ENCODE measurements around the gene ASAP2.
"Not testable (repeated sequence)": the region's sequence is repeated elsewhere in the genome, so short reads cannot be mapped to it uniquely, and the experiment has no call there.

ASAP2 gene

GRCh38 chr2:9380702-9381628, 174.4 kb downstream of the ASAP2 start:
- DNase-seq (ENCODE audit: low read depth) = no peak

DNA sequence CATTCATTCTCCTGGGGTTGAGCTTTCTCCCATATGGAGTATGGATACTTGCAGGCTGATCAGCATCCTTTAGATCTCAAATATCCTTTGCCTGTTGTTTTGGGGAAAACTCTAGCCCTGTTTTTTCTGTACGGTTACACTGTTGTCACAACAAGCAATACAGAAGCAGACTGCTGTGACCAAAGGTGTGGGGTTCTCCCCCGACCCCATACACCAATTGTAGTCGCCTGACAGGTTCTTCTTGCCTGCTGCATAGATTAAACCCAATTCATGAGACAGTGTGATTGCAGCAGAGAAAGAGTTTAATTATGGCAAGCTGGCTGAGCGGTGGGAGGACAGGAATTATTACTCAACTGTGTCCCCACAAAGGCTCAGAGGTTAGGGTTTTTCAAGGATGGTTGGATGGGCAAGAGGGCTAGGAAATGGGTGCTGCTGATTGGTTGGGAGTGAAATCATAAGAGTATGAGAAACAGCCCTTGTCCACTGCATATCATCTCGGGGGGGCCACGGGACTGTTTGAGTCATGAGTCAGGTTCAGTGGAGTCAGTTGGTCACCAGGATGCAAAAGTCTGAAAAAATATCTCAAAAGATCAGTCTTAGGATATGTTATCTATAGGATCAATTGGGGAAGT, 176.1 kb downstream of the ASAP2 start:
- no peak for DNase-seq (ENCODE audit: low read depth)

DNA sequence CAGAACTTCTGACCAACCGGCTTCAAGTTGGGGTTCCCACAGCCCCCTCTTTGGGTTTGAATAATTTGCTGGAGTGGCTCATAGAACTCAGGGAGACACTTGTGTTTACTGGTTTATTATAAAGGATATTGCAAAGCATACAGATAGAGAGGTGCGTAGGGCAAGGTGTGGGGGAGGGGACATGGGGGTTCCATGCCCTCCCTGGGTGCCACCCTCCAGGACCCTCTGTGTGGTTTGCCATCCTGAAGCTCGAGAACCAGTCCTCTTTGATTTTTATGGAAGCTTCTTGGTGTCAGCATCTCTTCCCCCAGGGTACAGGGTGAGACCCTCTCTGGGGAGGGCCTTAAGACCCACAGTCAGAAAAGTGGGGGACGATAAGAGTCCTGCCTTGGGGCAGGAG, 177.9 kb downstream of the ASAP2 start:
- no peak for DNase-seq (ENCODE audit: low read depth)

GRCh38 chr2:9385841-9386240, 179.2 kb downstream of the ASAP2 start:
- no peak for DNase-seq (ENCODE audit: low read depth)

GRCh38 chr2:9388199-9388681, 181.6 kb downstream of the ASAP2 start:
- no peak for DNase-seq (ENCODE audit: low read depth)

- no peak for DNase-seq (ENCODE audit: low read depth)
Measured at GRCh38 chr2:9388950-9389911, 182.6 kb downstream of the ASAP2 start.

- DNase-seq (ENCODE audit: low read depth) = no peak
Measured at GRCh38 chr2:9390151-9390850, 183.7 kb downstream of the ASAP2 start.

DNA sequence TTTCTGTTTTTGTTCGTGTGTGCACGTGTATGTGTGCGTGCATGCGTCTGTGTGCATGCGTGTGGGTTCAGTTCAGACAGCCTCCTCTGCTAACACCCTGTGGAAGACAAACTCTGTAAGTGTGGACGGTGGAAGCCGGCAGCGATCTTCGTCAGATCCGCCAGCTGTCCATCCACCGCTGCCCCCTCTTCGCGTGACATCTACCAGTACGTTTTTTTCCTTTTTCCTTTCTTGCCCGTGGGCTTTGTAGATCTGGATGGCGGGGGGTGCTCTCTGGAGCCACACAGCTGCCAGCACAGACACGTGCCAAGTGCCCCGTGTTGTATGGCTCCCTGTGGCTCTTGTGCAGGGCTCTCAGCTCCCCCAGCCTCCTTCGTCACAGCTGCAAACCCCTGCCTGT, 184.4 kb downstream of the ASAP2 start:
- DNase-seq (ENCODE audit: low read depth) = no peak

DNA sequence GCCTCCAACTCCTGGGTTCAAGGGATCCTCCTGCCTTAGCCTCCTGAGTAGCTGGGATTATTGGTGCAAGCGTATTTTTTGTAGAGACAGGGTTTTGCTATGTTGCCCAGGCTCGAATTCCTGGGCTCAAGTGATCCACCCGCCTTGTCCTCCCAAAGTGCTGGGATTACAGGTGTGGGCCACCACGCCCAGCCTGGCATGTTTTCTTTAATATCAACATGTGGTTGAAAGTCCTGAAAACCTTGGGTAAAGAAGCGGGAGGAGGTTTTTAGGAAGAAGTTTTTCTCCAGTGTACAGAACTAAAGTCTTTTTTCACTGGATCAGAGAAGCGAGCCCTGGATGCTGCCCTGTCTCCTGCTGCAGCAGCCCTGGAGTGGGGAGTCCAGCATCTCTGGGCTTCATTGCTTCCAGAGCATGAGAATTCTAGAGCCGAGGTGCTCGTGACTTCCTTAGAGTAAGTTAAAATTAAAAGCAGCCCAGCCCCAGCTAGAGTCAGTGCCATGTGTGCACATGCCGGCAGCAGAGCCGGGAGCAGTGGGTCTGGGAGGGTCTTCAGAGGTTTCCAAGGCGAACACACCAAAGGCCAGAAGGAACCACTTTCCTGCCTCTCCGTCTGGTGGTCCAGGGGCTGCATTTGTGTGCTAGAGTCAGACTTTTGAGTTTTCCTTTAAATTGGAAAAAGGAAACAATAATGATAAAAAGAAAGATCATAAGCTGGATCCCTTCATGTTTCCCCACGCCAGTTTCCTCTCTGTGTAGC, 185.5 kb downstream of the ASAP2 start:
- no peak for DNase-seq (ENCODE audit: low read depth)

GRCh38 chr2:9392898-9393765, 186.5 kb downstream of the ASAP2 start:
- DNase-seq (ENCODE audit: low read depth) = no peak

- DNase-seq (ENCODE audit: low read depth) = no peak
Measured at GRCh38 chr2:9394816-9395215, 188.2 kb downstream of the ASAP2 start.

DNA sequence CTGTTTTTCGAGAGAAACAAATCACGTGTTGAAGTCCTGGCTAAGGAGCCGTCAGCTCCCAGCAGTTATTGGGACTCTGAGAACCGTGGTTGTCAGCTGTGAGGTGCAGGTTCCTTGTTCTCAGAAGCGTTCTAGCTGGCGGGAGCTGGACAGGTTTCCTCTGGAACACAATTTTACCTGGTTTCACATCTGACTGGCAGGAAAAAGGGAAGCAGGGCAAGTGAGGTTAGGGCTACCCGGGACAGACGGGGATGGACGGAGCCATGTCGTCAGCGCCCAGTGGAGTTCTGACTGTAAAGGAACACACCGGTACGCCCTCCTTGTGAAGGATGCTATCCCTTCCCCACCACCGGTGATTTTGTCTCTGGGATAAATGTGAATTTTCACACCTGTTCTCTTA, 190.6 kb downstream of the ASAP2 start:
- no peak for DNase-seq (ENCODE audit: low read depth)

DNA sequence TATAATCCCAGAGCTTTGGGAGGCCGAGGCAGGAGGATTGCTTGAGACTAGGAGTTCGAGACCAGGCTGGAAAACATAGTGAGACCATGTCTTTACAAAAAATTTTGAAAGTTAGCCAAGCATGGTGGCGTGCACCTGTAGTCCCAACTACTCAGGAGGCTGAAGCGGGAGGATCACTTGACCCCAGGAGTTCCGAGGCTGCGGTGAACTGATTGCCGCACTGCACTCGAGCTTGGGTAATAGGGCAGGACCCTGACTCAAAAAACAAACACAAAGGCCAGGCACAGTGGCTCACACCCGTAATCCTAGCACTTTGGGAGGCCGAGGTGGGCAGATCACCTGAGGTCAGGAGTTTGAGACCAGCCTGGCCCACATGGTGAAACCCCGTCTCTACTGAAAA, 191.6 kb downstream of the ASAP2 start:
- DNase-seq (ENCODE audit: low read depth) = not testable (repeated sequence)

DNA sequence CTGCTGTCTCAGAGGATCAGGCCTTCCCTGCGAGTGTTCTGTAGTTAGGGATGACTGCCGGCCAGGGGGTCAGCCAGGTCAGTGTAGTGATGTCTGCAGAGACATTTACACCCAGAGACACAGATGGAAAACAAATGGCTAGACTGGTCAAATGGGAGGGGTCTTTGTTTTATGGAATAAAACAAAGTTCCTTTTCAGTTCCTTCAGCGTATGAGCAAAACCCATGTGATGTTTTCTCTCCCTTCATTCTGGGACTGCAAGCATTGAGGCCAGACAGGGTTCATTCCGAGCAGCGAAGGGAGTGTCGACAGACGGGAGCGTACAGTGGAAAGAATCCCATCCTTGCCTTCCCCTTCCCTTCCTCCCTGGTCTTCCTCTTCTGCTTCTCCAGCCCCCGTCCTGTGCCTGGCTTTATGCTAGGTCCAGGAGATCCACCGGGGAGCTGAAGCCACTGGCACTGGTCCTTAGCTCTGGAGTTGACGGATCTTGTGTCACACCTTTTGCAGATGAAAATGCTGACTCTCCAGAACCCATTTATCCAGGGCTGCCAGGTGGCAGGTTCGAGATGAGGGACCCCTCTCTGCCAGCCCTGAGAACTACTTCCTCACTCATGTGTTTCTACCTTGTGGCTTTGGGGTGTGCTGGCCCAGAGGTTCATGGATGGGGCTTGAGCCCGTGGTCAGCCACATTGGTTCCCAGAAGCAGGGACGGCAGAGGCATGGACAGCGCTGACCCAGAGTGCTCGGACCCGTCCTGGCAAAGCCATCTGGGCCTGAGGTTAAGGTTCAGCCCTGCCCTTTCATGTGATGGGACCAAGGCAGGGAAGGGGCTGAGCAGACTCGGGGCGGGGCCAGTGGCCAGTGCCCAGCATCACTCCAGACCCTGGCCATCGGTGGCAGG, 192.5 kb downstream of the ASAP2 start:
- no peak for DNase-seq (ENCODE audit: low read depth)

DNA sequence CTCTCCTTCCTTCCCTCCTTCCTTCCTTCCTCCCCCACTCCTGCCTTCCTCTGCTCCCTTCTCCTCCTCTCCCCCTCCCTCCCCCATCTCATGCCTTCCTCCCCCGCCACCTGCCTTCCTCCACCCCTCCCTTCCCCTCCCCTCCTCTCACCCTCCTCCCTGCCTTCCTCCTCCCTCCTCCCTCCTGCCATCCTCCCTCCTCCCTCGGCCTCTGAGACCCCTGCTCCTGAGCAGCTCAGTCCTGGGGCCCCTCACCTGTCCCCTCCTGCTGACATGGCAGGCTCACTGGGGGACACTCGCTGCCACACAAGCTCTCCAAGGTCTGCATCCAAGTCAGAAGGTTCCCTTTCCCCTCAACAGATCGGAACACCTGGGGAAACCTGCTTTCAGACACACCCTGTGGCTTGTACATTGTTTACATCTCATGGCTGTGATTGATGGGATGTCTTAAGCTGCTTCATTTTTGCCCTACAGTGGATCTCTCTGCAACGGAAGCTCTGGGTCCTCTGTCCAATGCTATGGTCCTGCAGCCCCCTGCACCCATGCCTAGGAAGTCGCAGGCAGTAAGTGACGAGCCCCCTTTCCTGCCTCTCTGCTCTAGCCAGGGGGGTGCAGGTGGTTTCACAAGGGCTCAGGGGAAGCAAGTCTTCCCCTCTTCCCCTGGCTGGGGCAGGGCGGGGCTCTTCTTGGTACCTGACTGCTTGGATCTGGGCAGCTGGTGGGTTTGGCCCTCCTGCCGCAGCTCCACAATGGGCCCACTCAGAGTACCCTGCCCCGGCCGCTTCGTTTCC, 193.9 kb downstream of the ASAP2 start:
- no peak for DNase-seq (ENCODE audit: low read depth)

DNA sequence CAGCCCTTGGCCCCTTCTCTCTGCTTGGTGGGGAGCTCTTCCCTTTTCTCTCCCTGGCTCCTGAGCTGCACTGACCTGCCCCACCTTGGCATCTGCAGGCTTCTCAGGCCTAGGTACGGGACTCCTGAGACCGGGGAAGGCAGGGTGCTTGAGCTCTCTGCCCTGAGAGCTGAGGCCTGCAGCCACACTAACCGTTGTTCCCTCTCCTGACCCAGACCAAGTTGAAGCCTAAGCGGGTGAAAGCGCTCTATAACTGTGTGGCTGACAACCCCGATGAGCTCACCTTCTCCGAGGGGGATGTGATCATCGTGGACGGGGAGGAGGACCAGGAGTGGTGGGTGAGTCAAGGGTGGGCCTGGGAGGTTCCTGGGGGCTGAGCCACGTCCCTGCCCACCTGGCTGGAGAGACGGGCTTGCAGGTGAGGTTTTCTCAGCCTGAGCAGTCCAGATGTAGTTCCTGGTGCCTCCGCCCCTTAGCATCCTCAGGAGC, 194.5 kb downstream of the ASAP2 start:
- no peak for DNase-seq (ENCODE audit: low read depth)

GRCh38 chr2:9401646-9402371, 195.2 kb downstream of the ASAP2 start:
- DNase-seq (ENCODE audit: low read depth) = no peak
